HL-60 (cell line): ENCODE results near the gene SLC7A4.
"Not testable (repeated sequence)": the region's sequence is repeated elsewhere in the genome, so short reads cannot be mapped to it uniquely, and the experiment has no call there.

ENCODE experiments used
- DNase-seq, 2 experiments: peaks; one replicate each; pipeline ENCODE4 v3.0.0-alpha.2; 2010 to 2020; ENCODE audit warnings: low read depth in 1 of 2, low spot score in 1 of 2
- H3K27ac ChIP-seq: fragments of 250-450 bp; sonication (Bioruptor Pico); replicated peaks from 2 replicates; pipeline ENCODE4 v1.5.1; 2020; ENCODE audit warnings: mild to moderate bottlenecking, moderate library complexity
- H3K27me3 ChIP-seq: fragments of 250-450 bp; sonication (Bioruptor Pico); 2 replicates; pipeline ENCODE4 v1.5.1; 2021; ENCODE audit warnings: mild to moderate bottlenecking, moderate library complexity; ENCODE audit not compliant: insufficient read depth, poor library complexity, severe bottlenecking
- H3K4me3 ChIP-seq: replicated peaks from 2 replicates; pipeline ENCODE4 v1.5.1; 2011; ENCODE audit warnings: mild to moderate bottlenecking, control low read depth, low read length; ENCODE audit not compliant: insufficient read depth
- CTCF ChIP-seq: IDR thresholded peaks from one replicate; pipeline ENCODE4 v1.5.1; 2011; ENCODE audit warnings: low read length, control low read depth, inconsistent platforms; ENCODE audit not compliant: insufficient read depth
- GABPA ChIP-seq: IDR thresholded peaks from 2 replicates; pipeline ENCODE4 v1.6.1; 2012; ENCODE audit warnings: low read depth
- POLR2AphosphoS5 ChIP-seq: IDR thresholded peaks from 2 replicates; pipeline ENCODE4 v1.6.1; 2012; ENCODE audit warnings: low read depth
- REST ChIP-seq: IDR thresholded peaks from 2 replicates; pipeline ENCODE4 v1.6.1; 2012; ENCODE audit warnings: low read depth; ENCODE audit not compliant: insufficient replicate concordance
- SPI1 ChIP-seq: IDR thresholded peaks from 2 replicates; pipeline ENCODE4 v1.6.1; 2012; ENCODE audit warnings: low read depth, mild to moderate bottlenecking, borderline replicate concordance

SLC7A4 gene

GRCh38 chr22:21073023-21073422, 40.7 kb upstream of the SLC7A4 start:
- TF ChIP-seq CTCF (no peak), SPI1 (no peak), POLR2AphosphoS5 (no peak), REST (no peak), GABPA (no peak)
- H3K27me3 ChIP-seq: no peaks in the 10 kb centered on the region
- H3K27ac ChIP-seq: no peak overlapping the region
- DNase-seq: no peak
- no peak overlapping the region for H3K4me3 ChIP-seq

- not testable (repeated sequence) for H3K27ac ChIP-seq, H3K27me3 ChIP-seq, H3K4me3 ChIP-seq, DNase-seq
Measured at GRCh38 chr22:21071796-21072195, 39.4 kb upstream of the SLC7A4 start.

- no peak for DNase-seq
- no peaks in the 10 kb centered on the region for H3K27me3 ChIP-seq
- H3K27ac ChIP-seq: no peak overlapping the region
- H3K4me3 ChIP-seq: no peak overlapping the region
- TF ChIP-seq REST: no peak
- no peak for TF ChIP-seq CTCF
- no peak for TF ChIP-seq SPI1
- no peak for TF ChIP-seq POLR2AphosphoS5
- no peak for TF ChIP-seq GABPA
Measured at GRCh38 chr22:21070690-21071615, 38.6 kb upstream of the SLC7A4 start.

- Histone ChIP-seq H3K27me3 (no peaks in the 10 kb centered on the region), H3K27ac (no peak overlapping the region), H3K4me3 (no peak overlapping the region)
- TF ChIP-seq CTCF: no peak
- TF ChIP-seq REST: no peak
- TF ChIP-seq GABPA: no peak
- TF ChIP-seq SPI1: no peak
- TF ChIP-seq POLR2AphosphoS5: no peak
- DNase-seq: no peak
Measured at GRCh38 chr22:21069375-21069774, 37.0 kb upstream of the SLC7A4 start.
